KMS-11 (cell line): ENCODE results near the gene DNAJB6.

Experiments used
- H2AFZ ChIP-seq: fragments of 200-600 bp; sonication (generic); 2 replicates; pipeline ENCODE4 v1.6.1; 2016; ENCODE audit warnings: antibody characterized with exemption, mixed run types, low read depth
- H3K27ac ChIP-seq: fragments of 200-600 bp; sonication (generic); 2 replicates; pipeline ENCODE4 v1.6.1; 2016; ENCODE audit warnings: mild to moderate bottlenecking, mixed run types
- H3K27me3 ChIP-seq: fragments of 200-600 bp; sonication (generic); 2 replicates; pipeline ENCODE4 v1.6.1; 2017; ENCODE audit warnings: mild to moderate bottlenecking, low read depth, mixed run types, moderate library complexity; ENCODE audit not compliant: insufficient read depth
- H3K36me3 ChIP-seq: fragments of 200-600 bp; sonication (generic); 2 replicates; pipeline ENCODE4 v1.6.1; 2017; ENCODE audit warnings: mild to moderate bottlenecking, mixed run types; ENCODE audit not compliant: insufficient read depth
- H3K4me1 ChIP-seq: fragments of 200-600 bp; sonication (generic); 2 replicates; pipeline ENCODE4 v1.6.1; 2016; ENCODE audit warnings: mild to moderate bottlenecking, low read depth, mixed run types; ENCODE audit not compliant: poor library complexity, severe bottlenecking
- H3K4me2 ChIP-seq: fragments of 200-600 bp; sonication (generic); 2 replicates; pipeline ENCODE4 v1.7.0; 2016; ENCODE audit warnings: mild to moderate bottlenecking, mixed run types
- H3K4me3 ChIP-seq: fragments of 200-600 bp; sonication (generic); IDR thresholded peaks from 2 replicates; pipeline ENCODE4 v1.6.1; 2017; ENCODE audit warnings: low read depth, low read length, mixed read lengths; ENCODE audit not compliant: insufficient read depth
- H3K79me2 ChIP-seq: fragments of 200-600 bp; sonication (generic); 2 replicates; pipeline ENCODE4 v1.6.1; 2016; ENCODE audit warnings: low read depth, mixed run types; ENCODE audit not compliant: insufficient read depth
- H3K9ac ChIP-seq: fragments of 200-600 bp; sonication (generic); 2 replicates; pipeline ENCODE4 v1.6.1; 2016; ENCODE audit warnings: mild to moderate bottlenecking, mixed run types
- H4K20me1 ChIP-seq: fragments of 200-600 bp; sonication (generic); 2 replicates; pipeline ENCODE4 v1.6.1; 2016; ENCODE audit warnings: mild to moderate bottlenecking, mixed run types; ENCODE audit not compliant: insufficient read depth
- CTCF ChIP-seq: fragments of 200-600 bp; sonication (generic); conservative IDR thresholded peaks from 2 replicates; pipeline ENCODE4 v1.6.1; 2017; ENCODE audit warnings: low read depth, mild to moderate bottlenecking, antibody characterized with exemption, low read length, moderate library complexity, mixed read lengths

Gene DNAJB6

GRCh38 chr7:157423886-157424565 is 87.2 kb downstream of the DNAJB6 start:
- Histone ChIP-seq H3K4me2 (no peak overlapping the region), H3K27me3 (no peaks in the 10 kb centered on the region), H3K4me3 (no peak overlapping the region), H3K79me2 (no peaks in the 10 kb centered on the region), H3K36me3 (no peaks in the 10 kb centered on the region), H3K4me1 (no peaks in the 10 kb centered on the region), H3K9ac (no peak overlapping the region), H4K20me1 (no peaks in the 10 kb centered on the region), H3K27ac (no peak overlapping the region), H2AFZ (no peak overlapping the region)
- TF ChIP-seq CTCF = no peak

- H3K9ac ChIP-seq = no peak overlapping the region
- H3K4me1 ChIP-seq = no peaks in the 10 kb centered on the region
- H3K36me3 ChIP-seq = no peaks in the 10 kb centered on the region
These were observed 88.4 kb downstream of the DNAJB6 start for GRCh38 chr7:157425137-157425731.

GRCh38 chr7:157425761-157426160 is 89.0 kb downstream of the DNAJB6 start:
- Histone ChIP-seq H3K4me1 (no peaks in the 10 kb centered on the region), H3K9ac (no peak overlapping the region), H3K27ac (no peak overlapping the region), H4K20me1 (no peaks in the 10 kb centered on the region), H2AFZ (no peak overlapping the region), H3K4me3 (no peak overlapping the region), H3K4me2 (no peak overlapping the region), H3K79me2 (no peaks in the 10 kb centered on the region), H3K36me3 (no peaks in the 10 kb centered on the region), H3K27me3 (no peaks in the 10 kb centered on the region; the same call in 1 of the 2 replicates)
- no peak for TF ChIP-seq CTCF

More at GRCh38 chr7:157425137-157425731, 88.4 kb downstream of the DNAJB6 start:
- Histone ChIP-seq H3K27me3 (no peaks in the 10 kb centered on the region; the same call in 1 of the 2 replicates), H2AFZ (no peak overlapping the region), H3K4me2 (no peak overlapping the region), H3K4me3 (no peak overlapping the region), H4K20me1 (no peaks in the 10 kb centered on the region), H3K27ac (no peak overlapping the region), H3K79me2 (no peaks in the 10 kb centered on the region)
- TF ChIP-seq CTCF = no peak

GRCh38 chr7:157426463-157427301 is 89.9 kb downstream of the DNAJB6 start:
- H3K36me3 ChIP-seq = no peaks in the 10 kb centered on the region
- TF ChIP-seq CTCF = no peak
- no peaks in the 10 kb centered on the region for H3K79me2 ChIP-seq
- no peaks in the 10 kb centered on the region for H4K20me1 ChIP-seq
- no peak overlapping the region for H3K4me2 ChIP-seq
- no peaks in the 10 kb centered on the region; the same call in 1 of the 2 replicates for H3K27me3 ChIP-seq
- H3K27ac ChIP-seq = no peak overlapping the region
- no peak overlapping the region for H3K9ac ChIP-seq
- no peak overlapping the region for H3K4me3 ChIP-seq
- H2AFZ ChIP-seq = no peak overlapping the region
- H3K4me1 ChIP-seq = no peaks in the 10 kb centered on the region
